Liver (tissue), 3 donors: ENCODE measurements around the gene PCDH1.

Source experiments
- JUND ChIP-seq, 2 donors: IDR thresholded peaks; 2 replicates each; pipeline ENCODE4 v1.6.1; 2016; ENCODE audit warnings: antibody characterized with exemption in 2 of 2
- RAD21 ChIP-seq, 2 donors: IDR thresholded peaks; 2 replicates each; pipeline ENCODE4 v1.6.1; 2016; ENCODE audit warnings: antibody characterized with exemption in 2 of 2, mild to moderate bottlenecking in 2 of 2
- RXRA ChIP-seq, 2 donors: IDR thresholded peaks; 2 replicates each; pipeline ENCODE4 v1.6.1; 2017 to 2018; ENCODE audit warnings: antibody characterized with exemption in 2 of 2, mild to moderate bottlenecking in 1 of 2
- TAF1 ChIP-seq: conservative IDR thresholded peaks from 2 replicates; pipeline ENCODE4 v1.6.1; 2016; ENCODE audit warnings: antibody characterized with exemption, mild to moderate bottlenecking
- YY1 ChIP-seq: IDR thresholded peaks from 2 replicates; pipeline ENCODE4 v1.6.1; 2016; ENCODE audit warnings: antibody characterized with exemption, mild to moderate bottlenecking
- TF ChIP-seq, protein P1 (sequence below): IDR thresholded peaks from 2 replicates; pipeline ENCODE4 v1.6.1; 2016; ENCODE audit warnings: antibody characterized with exemption
- TF ChIP-seq, protein P2 (sequence below): fragments of 150-350 bp; IDR thresholded peaks from 2 replicates; pipeline ENCODE4 v1.5.1; 2017; ENCODE audit warnings: improper control_type of control experiment, low read depth, low read length; ENCODE audit not compliant: missing input control
- donor health status: healthy.
- donor health status: healthy.

DNA sequence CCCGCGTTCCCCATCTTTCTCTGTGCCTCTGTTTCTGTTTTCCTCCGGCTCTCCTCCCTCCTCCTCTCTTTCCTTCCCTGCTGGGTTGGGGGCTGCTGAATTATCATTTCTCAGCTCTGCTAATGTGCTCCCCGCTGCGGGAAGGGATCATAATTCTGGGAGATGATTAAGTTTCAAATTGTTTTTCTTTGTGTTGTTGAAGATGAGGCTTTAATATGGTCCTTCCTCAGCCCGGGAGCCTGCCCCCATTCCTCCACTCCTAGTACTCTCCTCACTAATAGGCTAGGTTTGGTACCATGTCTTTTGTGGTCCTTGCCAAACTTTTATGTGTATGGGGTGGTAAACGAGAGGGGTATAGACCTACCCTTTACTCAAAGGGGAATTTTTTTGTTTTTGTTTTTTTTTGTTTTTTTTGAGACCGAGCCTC, 5.7 kb upstream of the PCDH1 start:
- TF ChIP-seq, protein P1, sequence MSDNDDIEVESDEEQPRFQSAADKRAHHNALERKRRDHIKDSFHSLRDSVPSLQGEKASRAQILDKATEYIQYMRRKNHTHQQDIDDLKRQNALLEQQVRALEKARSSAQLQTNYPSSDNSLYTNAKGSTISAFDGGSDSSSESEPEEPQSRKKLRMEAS, result no peak
- TF ChIP-seq, protein P2, sequence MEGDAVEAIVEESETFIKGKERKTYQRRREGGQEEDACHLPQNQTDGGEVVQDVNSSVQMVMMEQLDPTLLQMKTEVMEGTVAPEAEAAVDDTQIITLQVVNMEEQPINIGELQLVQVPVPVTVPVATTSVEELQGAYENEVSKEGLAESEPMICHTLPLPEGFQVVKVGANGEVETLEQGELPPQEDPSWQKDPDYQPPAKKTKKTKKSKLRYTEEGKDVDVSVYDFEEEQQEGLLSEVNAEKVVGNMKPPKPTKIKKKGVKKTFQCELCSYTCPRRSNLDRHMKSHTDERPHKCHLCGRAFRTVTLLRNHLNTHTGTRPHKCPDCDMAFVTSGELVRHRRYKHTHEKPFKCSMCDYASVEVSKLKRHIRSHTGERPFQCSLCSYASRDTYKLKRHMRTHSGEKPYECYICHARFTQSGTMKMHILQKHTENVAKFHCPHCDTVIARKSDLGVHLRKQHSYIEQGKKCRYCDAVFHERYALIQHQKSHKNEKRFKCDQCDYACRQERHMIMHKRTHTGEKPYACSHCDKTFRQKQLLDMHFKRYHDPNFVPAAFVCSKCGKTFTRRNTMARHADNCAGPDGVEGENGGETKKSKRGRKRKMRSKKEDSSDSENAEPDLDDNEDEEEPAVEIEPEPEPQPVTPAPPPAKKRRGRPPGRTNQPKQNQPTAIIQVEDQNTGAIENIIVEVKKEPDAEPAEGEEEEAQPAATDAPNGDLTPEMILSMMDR, result no peak
- TF ChIP-seq RXRA (IDR thresholded peaks at IDR 0.05) (no peak), TAF1 (no peak), YY1 (no peak), RAD21 (IDR thresholded peaks at IDR 0.05) (no peak), JUND (IDR thresholded peaks at IDR 0.05) (no peak)
